ENCODE measurements around the gene KRTAP5-8. TPM values are rescaled to one million over a fixed set of nuclear protein-coding genes. Genes with fewer than 3 reads are reported as not detected.

The KRTAP5-8 gene
- total RNA-seq, 1 experiment from 2014 or later, result not detected

DNA sequence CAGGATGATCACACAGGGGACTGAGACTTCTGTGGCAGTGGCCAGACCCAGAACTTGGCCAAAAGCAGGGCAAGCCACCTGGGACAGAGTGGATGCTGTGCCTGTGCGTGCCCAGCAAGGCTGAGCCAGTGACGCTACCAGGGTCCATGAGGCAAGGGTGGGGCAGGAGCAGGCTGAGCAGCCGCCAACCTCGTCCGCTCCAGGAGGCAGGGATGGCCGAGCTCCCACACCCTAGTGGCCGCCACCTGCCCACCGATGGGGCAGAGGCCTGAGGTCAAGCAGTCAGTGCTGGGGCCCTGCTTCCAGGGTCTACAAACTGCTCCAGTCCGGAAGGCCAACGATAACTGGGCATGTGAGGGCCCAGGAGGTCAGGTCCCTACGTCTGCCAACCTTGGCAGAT is 17.7 kb downstream of the KRTAP5-8 start:
- intact Hi-C loops (cut with micrococcal nuclease), result no loop called here
- H3K27ac ChIP-seq (ENCODE audit: low read depth, low read length), result no peak overlapping the region
- no peak overlapping the region for H3K4me2 ChIP-seq (ENCODE audit: low read length)
- no TSS peak for BruUV-seq (replicated peaks)
- DNase-seq (ENCODE audit: low read depth, low spot score) (no peak), ATAC-seq (no peak)
- CTCF ChIA-PET, result no interaction called here
- RAD21 ChIA-PET (ENCODE audit: low non-redundant PET in 1 of 2, low total read pairs in 2 of 2, uncharacterized antibody in 2 of 2, unreplicated experiment in 2 of 2), result no interaction called here
- TF ChIP-seq EZH2phosphoT487 (IDR thresholded peaks at IDR 0.05; ENCODE audit: borderline replicate concordance), result no peak
- TF ChIP-seq POLR2A (IDR thresholded peaks at IDR 0.05; ENCODE audit: borderline replicate concordance, extremely low read depth, insufficient read depth, insufficient read length), result no peak
- no peak for TF ChIP-seq CBX3 (IDR thresholded peaks at IDR 0.05; ENCODE audit: low read depth)
- TF ChIP-seq, protein P1, sequence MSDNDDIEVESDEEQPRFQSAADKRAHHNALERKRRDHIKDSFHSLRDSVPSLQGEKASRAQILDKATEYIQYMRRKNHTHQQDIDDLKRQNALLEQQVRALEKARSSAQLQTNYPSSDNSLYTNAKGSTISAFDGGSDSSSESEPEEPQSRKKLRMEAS (IDR thresholded peaks at IDR 0.05), result no peak
- TF ChIP-seq CEBPB (IDR thresholded peaks at IDR 0.05; ENCODE audit: low read depth), result no peak
- no peak for TF ChIP-seq ZNF274 (IDR thresholded peaks at IDR 0.05; ENCODE audit: low read depth, low read length)
- no peaks in the 10 kb centered on the region for H3K36me3 ChIP-seq (ENCODE audit: control insufficient read depth in 1 of 2, insufficient read depth in 2 of 2, low read length in 2 of 2)
- no peaks in the 10 kb centered on the region for H3K4me1 ChIP-seq (ENCODE audit: control insufficient read depth in 1 of 2, insufficient read depth in 2 of 2, low read length in 2 of 2)
- peaks cover 1% of the 10 kb centered on the region; the same call in 1 of the 2 replicates for H3K27me3 ChIP-seq (ENCODE audit: insufficient read depth, low read length)
- H3K79me2 ChIP-seq (ENCODE audit: insufficient read depth, low read length), result no peaks in the 10 kb centered on the region
- no peak overlapping the region for H3K9ac ChIP-seq (ENCODE audit: low read length)
- no peaks in the 10 kb centered on the region for H3K9me3 ChIP-seq (ENCODE audit: control insufficient read depth in 1 of 2, insufficient read depth in 1 of 2, low read depth in 1 of 2, low read length in 2 of 2)
- POLR2A ChIA-PET, result no interaction called here
- no peak overlapping the region for H3K4me3 ChIP-seq (replicated peaks in 1 of 2; ENCODE audit: low read depth in 1 of 2, low read length in 2 of 2)
- H3K9me2 ChIP-seq (ENCODE audit: insufficient read depth), result no peaks in the 10 kb centered on the region
- no peak overlapping the region for H2AFZ ChIP-seq (ENCODE audit: low read depth, low read length, poor library complexity, severe bottlenecking)
- no peaks in the 10 kb centered on the region for H4K20me1 ChIP-seq (ENCODE audit: insufficient read depth)

DNA sequence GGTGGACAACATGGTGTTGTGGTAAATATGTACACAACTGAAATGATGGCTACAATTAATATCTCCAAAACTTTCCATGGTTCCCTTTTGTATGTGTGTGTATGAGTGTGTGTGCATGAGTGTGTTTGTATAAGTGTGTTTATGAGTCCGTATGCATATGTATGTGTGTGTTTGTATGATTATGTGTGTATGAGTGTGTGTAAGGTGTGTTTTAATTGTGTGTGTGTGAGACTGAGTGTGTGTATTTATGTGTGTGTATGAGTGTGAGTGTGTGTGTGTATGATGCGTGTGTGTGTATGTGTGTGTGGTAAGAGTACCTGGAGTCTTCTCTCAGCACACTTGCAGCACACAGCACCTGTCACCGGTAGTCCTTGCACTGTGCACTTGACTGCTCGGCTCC is 18.2 kb downstream of the KRTAP5-8 start:
- no TSS peak for BruUV-seq (replicated peaks)
- ATAC-seq, result no peak
- H3K36me3 ChIP-seq (ENCODE audit: control insufficient read depth in 1 of 2, insufficient read depth in 2 of 2, low read length in 2 of 2), result no peaks in the 10 kb centered on the region

More for the DNA sequence above, 18.2 kb downstream of the KRTAP5-8 start:
- no peaks in the 10 kb centered on the region for H3K9me3 ChIP-seq (ENCODE audit: control insufficient read depth in 1 of 2, insufficient read depth in 1 of 2, low read depth in 1 of 2, low read length in 2 of 2)
- H2AFZ ChIP-seq (ENCODE audit: low read depth, low read length, poor library complexity, severe bottlenecking), result no peak overlapping the region
- no peaks in the 10 kb centered on the region for H4K20me1 ChIP-seq (ENCODE audit: insufficient read depth)
- ChIA-PET RAD21 (ENCODE audit: low non-redundant PET in 1 of 2, low total read pairs in 2 of 2, uncharacterized antibody in 2 of 2, unreplicated experiment in 2 of 2) (no interaction called here), CTCF (no interaction called here), POLR2A (no interaction called here)
- intact Hi-C loops (cut with micrococcal nuclease), result no loop called here
- TF ChIP-seq SRF (IDR thresholded peaks at IDR 0.05; ENCODE audit: low read depth) (no peak), JUND (IDR thresholded peaks at IDR 0.05) (no peak), SP1 (IDR thresholded peaks at IDR 0.05; ENCODE audit: low read depth) (no peak)
- no peak overlapping the region for H3K4me3 ChIP-seq (replicated peaks in 1 of 2; ENCODE audit: low read depth in 1 of 2, low read length in 2 of 2)
- no peaks in the 10 kb centered on the region for H3K27me3 ChIP-seq (ENCODE audit: insufficient read depth, low read length)
- no peak overlapping the region for H3K4me2 ChIP-seq (ENCODE audit: low read length)
- no peaks in the 10 kb centered on the region for H3K79me2 ChIP-seq (ENCODE audit: insufficient read depth, low read length)
- no peaks in the 10 kb centered on the region for H3K4me1 ChIP-seq (ENCODE audit: control insufficient read depth in 1 of 2, insufficient read depth in 2 of 2, low read length in 2 of 2)
- H3K9me2 ChIP-seq (ENCODE audit: insufficient read depth), result no peaks in the 10 kb centered on the region
- no peak for DNase-seq (ENCODE audit: low read depth, low spot score)
- H3K9ac ChIP-seq (ENCODE audit: low read length), result no peak overlapping the region
- H3K27ac ChIP-seq (ENCODE audit: low read depth, low read length), result no peak overlapping the region

Data from HCT116 (cell line).